Embryonic facial prominence (tissue), 1 donor: ENCODE data around the gene RCN2.
"Not testable (repeated sequence)": the region's sequence is repeated elsewhere in the genome, so short reads cannot be mapped to it uniquely, and the experiment has no call there.

Experiments
- DNase-seq: peaks from one replicate; pipeline ENCODE4 v3.0.0-alpha.2; 2016; ENCODE audit errors: extremely low spot score

The RCN2 gene

GRCh38 chr15:76932135-76932966 lies 802 bp downstream of the RCN2 start:
- DNase-seq = no peak

- no peak for DNase-seq
Measured at GRCh38 chr15:76935620-76936019, 4.1 kb downstream of the RCN2 start.

- no peak for DNase-seq
Measured at GRCh38 chr15:76936671-76937070, 5.1 kb downstream of the RCN2 start.

GRCh38 chr15:76938752-76939151 lies 7.2 kb downstream of the RCN2 start:
- DNase-seq = no peak

GRCh38 chr15:76939715-76940114 lies 8.2 kb downstream of the RCN2 start:
- DNase-seq = no peak

- no peak for DNase-seq
Measured at GRCh38 chr15:76941636-76942035, 10.1 kb downstream of the RCN2 start.

GRCh38 chr15:76942331-76942730 lies 10.8 kb downstream of the RCN2 start:
- no peak for DNase-seq

GRCh38 chr15:76945494-76946093 lies 14.0 kb downstream of the RCN2 start:
- DNase-seq = no peak

GRCh38 chr15:76947454-76947853 lies 15.9 kb downstream of the RCN2 start:
- no peak for DNase-seq

- DNase-seq = no peak
Measured at GRCh38 chr15:76951220-76951619, 19.7 kb downstream of the RCN2 start.

GRCh38 chr15:76953913-76954312 lies 22.4 kb downstream of the RCN2 start:
- no peak for DNase-seq

- DNase-seq = no peak
Measured at GRCh38 chr15:76954744-76955143, 23.2 kb downstream of the RCN2 start.

- DNase-seq = no peak
Measured at GRCh38 chr15:76961268-76962011, 29.9 kb downstream of the RCN2 start.

- DNase-seq = no peak
Measured at GRCh38 chr15:76962337-76963013, 30.9 kb downstream of the RCN2 start.

- no peak for DNase-seq
Measured at GRCh38 chr15:76963596-76963995, 32.0 kb downstream of the RCN2 start.

- DNase-seq = no peak
Measured at GRCh38 chr15:76964157-76964556, 32.6 kb downstream of the RCN2 start.

GRCh38 chr15:76966051-76966450 lies 34.5 kb downstream of the RCN2 start:
- not testable (repeated sequence) for DNase-seq

- DNase-seq = no peak
Measured at GRCh38 chr15:76967067-76967466, 35.5 kb downstream of the RCN2 start.

- DNase-seq = no peak
Measured at GRCh38 chr15:76968306-76968705, 36.8 kb downstream of the RCN2 start.

GRCh38 chr15:76972389-76973361 lies 41.1 kb downstream of the RCN2 start:
- peak; percentile 35 for DNase-seq

- no peak for DNase-seq
Measured at GRCh38 chr15:76973362-76973743, 41.8 kb downstream of the RCN2 start.
